Stimulated activated CD4-positive, alpha-beta T cell treated with anti-CD3 and anti-CD28 coated beads, Interleukin-15, amount 100 ng/mL, for 1 hour (primary cell): ENCODE measurements around the gene MAP4K4.

Source experiments
- DNase-seq, 2 donors: peaks; one replicate each; pipeline ENCODE4 v3.0.0-alpha.2; 2020; ENCODE audit warnings: low read depth in 1 of 2, low spot score in 1 of 2

Gene MAP4K4

DNA sequence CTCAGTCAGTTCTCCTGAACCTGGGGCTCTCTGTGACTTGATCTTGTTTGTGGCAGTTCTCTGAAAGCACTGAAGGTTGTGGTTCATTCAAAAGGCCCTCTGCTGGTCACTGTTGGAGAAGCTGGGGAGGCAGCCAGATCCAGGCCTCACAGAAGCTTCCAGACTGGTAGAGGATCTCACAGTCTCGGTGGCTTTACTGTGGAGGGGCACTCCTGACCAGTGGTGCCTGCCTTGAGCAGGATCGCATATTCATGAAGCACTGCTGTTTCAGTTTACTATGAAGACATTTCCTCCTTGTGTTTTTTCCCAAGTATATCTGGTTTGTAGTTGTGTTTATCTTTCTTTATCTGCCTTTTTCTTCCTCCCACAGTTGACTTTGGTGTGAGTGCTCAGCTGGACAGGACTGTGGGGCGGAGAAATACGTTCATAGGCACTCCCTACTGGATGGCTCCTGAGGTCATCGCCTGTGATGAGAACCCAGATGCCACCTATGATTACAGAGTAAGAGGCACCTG, 133.9 kb downstream of the MAP4K4 start:
- DNase-seq, result peak; percentile 33 to 35

- no peak for DNase-seq
Observed at GRCh38 chr2:101832114-101832513, 134.6 kb downstream of the MAP4K4 start.

DNA sequence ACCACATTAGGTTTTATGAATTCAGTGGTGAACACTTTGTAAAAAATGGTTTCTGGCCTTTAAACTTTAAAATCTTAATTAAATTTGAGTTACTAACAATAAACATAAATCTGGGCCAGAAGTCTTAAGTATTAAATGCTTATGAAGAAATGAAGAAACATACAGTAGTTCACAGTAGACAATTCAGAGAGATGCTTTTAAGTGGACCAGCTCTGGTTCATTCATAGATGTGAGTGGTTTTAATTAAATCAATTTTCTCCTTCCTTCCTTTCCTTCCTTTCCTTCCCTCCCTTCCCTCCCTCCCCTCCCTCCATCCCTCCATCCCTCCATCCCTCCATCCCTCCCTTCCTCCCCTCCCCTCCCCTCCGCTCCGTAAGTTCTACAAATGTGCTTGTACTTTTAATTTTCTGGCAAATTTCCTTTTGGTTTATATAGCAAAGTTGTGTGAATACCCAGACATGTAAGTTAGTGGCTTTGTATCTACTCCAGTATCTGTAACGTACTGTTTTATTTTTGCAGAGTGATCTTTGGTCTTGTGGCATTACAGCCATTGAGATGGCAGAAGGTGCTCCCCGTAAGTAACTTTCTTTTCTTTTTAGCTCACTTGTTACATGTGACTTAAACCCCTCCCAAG, 136.5 kb downstream of the MAP4K4 start:
- DNase-seq, result no peak

- DNase-seq, result no peak
Observed at GRCh38 chr2:101837354-101837753, 139.8 kb downstream of the MAP4K4 start.

GRCh38 chr2:101841679-101842327, 144.3 kb downstream of the MAP4K4 start:
- no peak for DNase-seq

GRCh38 chr2:101842471-101842870, 145.0 kb downstream of the MAP4K4 start:
- DNase-seq, result no peak

GRCh38 chr2:101843048-101843447, 145.5 kb downstream of the MAP4K4 start:
- DNase-seq, result no peak

GRCh38 chr2:101843471-101843870, 146.0 kb downstream of the MAP4K4 start:
- no peak for DNase-seq

- DNase-seq, result no peak
Observed at GRCh38 chr2:101844055-101844635, 146.6 kb downstream of the MAP4K4 start.

DNA sequence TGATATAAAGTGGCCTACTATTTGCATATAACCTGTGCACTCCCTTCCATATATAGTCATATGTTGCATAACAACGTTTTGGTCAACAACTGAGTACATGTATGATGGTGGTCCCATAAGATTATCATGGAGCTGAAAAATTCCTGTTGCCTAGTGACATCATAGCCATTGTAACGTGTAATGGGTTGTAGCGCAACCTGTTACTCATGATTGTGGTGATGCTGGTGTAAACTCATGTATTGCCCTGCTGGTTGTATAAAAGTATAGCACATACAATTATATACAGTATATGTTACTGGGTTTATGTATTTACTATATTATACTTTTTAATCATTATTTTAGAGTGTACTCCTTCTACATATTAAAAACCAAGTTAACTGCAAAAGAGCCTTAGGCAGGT, 149.5 kb downstream of the MAP4K4 start:
- no peak for DNase-seq

DNA sequence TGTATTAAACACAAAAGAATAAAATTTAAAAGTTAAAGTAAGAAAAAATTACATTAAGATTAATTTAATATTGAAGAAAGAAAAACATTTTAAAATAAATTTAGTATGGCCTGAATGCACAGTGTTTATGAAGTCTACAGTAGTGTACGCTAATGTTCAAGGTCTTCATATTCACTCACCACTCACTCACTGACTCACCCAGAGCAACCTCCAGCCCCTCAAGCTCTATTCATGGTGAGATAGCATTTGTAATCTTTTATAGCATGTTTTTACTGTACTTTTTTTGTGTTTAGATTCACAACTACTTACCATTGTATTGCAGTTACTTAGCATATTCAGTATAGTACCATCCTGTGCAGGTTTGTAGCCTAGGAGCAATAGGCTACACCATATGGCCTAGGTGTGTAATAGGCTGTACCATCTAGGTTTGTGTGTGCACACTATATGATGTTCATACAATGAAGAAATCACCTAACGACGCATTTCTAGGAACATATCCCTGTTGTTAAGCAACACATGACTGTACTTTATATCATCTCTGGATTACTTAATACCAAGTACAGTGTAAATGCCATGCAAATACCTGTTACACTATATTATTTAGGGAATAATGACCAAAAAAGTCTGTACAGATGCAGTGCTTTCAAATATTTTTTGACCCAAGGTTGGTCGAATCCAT, 150.3 kb downstream of the MAP4K4 start:
- DNase-seq, result no peak

- DNase-seq, result no peak
Observed at GRCh38 chr2:101848769-101849410, 151.4 kb downstream of the MAP4K4 start.

GRCh38 chr2:101850450-101850849, 152.9 kb downstream of the MAP4K4 start:
- no peak for DNase-seq

DNA sequence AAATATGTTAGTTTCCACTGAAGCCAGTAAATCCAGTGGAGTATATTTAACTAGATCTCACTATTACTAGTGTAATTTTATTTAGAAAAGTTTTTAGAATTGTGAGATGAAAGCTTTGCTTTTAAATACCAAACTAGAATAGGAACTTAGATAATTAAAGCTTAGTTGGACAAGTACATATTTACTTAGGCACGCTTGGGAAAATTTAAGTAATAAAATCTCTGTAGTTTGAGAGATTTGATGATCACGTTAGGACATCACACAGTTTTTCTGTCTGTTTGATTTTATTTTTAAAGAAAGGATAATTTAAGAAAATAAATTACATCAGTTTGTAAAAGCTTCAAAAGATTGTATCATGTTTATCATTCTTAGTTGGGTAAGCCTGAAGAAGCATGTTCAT, 153.5 kb downstream of the MAP4K4 start:
- no peak for DNase-seq

DNA sequence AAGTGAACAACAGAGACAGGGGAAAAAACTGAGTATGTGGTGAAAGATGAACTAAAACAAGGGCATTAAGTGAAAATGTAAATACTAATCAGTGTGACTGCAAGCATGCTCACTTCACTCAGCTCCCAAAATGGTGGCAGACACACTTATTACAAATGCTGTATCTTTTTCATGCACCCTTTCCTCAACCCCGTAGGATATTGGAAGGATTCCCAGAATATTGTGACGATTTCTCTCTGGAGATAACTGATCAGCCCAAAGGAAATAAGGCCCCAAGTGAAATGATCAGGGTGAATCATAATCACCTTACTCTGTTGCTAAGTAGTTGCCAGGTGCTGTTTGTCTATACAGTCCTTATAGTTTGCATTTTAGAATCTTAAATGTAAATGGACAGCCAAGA, 155.3 kb downstream of the MAP4K4 start:
- DNase-seq, result no peak

- no peak for DNase-seq
Observed at GRCh38 chr2:101854877-101855276, 157.4 kb downstream of the MAP4K4 start.

DNA sequence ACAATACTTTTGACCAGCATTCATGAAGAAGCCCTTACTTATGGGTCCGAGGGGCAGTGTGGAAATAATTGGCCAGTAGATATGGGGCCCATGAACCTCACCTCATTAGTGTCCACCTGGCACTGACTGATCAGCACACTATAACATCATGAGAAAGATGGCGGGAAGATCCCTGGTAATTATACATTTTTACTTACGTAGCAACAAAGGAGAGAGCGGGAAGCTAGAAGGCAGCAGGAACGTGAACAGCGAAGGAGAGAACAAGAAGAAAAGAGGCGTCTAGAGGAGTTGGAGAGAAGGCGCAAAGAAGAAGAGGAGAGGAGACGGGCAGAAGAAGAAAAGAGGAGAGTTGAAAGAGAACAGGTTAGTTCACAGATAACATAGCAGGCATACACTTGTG, 158.3 kb downstream of the MAP4K4 start:
- DNase-seq, result no peak

- no peak for DNase-seq
Observed at GRCh38 chr2:101858246-101858645, 160.7 kb downstream of the MAP4K4 start.

GRCh38 chr2:101858910-101859309, 161.4 kb downstream of the MAP4K4 start:
- no peak for DNase-seq

- no peak for DNase-seq
Observed at GRCh38 chr2:101859604-101860003, 162.1 kb downstream of the MAP4K4 start.

GRCh38 chr2:101860157-101860556, 162.7 kb downstream of the MAP4K4 start:
- DNase-seq, result no peak
